Neural cell (in vitro differentiated cells): Measurements from ENCODE around the gene MEPCE. TPM values are rescaled to one million over a fixed set of nuclear protein-coding genes. Genes with fewer than 3 reads are reported as not detected.

Experiments
- H2AFZ ChIP-seq: fragments of 200-600, 300-800 bp; sonication (generic), shearing (Covaris generic); 2 replicates; pipeline ENCODE4 v1.6.0; 2014; ENCODE audit warnings: low read depth, mild to moderate bottlenecking, antibody characterized with exemption, low read length, moderate library complexity
- H3F3A ChIP-seq: fragments of 200-600 bp; shearing (Covaris generic); 2 replicates; pipeline ENCODE4 v1.6.1; 2016; ENCODE audit warnings: mild to moderate bottlenecking, moderate library complexity, mixed read lengths, antibody characterized with exemption, low read length; ENCODE audit not compliant: insufficient read depth, poor library complexity, severe bottlenecking
- H3K27ac ChIP-seq: fragments of 200-600, 300-800 bp; sonication (generic), shearing (Covaris generic); 2 replicates; pipeline ENCODE4 v1.5.1; 2014; ENCODE audit warnings: mild to moderate bottlenecking, low read length, moderate library complexity
- H3K27me3 ChIP-seq: fragments of 300-800, 200-600 bp; sonication (generic), shearing (Covaris generic); 2 replicates; pipeline ENCODE4 v1.6.0; 2014; ENCODE audit warnings: mild to moderate bottlenecking, low read depth, low read length, moderate library complexity; ENCODE audit not compliant: insufficient read depth
- H3K36me3 ChIP-seq: fragments of 300-800, 200-600 bp; sonication (generic), shearing (Covaris generic); 2 replicates; pipeline ENCODE4 v1.5.1; 2014; ENCODE audit warnings: mild to moderate bottlenecking, antibody characterized with exemption, low read length, moderate library complexity; ENCODE audit not compliant: insufficient read depth
- H3K4me2 ChIP-seq: fragments of 300-800, 200-600 bp; sonication (generic), shearing (Covaris generic); 2 replicates; pipeline ENCODE4 v1.6.0; 2014; ENCODE audit warnings: mild to moderate bottlenecking, low read length
- H3K4me3 ChIP-seq: fragments of 300-800, 200-600 bp; sonication (generic), shearing (Covaris generic); 2 replicates; pipeline ENCODE4 v1.5.1; 2014; ENCODE audit warnings: mild to moderate bottlenecking, low read length, moderate library complexity
- H3K79me2 ChIP-seq: fragments of 200-600 bp; shearing (Covaris generic); replicated peaks from 2 replicates; pipeline ENCODE4 v1.6.0; 2014; ENCODE audit warnings: mild to moderate bottlenecking, low read length, moderate library complexity; ENCODE audit not compliant: insufficient read depth
- H3K9ac ChIP-seq: fragments of 300-800, 200-600 bp; sonication (generic), shearing (Covaris generic); 2 replicates; pipeline ENCODE4 v1.6.1; 2016; ENCODE audit warnings: mild to moderate bottlenecking, low read length, mixed read lengths
- H3K9me2 ChIP-seq: fragments of 200-600 bp; shearing (Covaris generic); 2 replicates; pipeline ENCODE4 v1.6.1; 2016; ENCODE audit warnings: mild to moderate bottlenecking, low read length, mixed read lengths; ENCODE audit not compliant: insufficient read depth
- H3K9me3 ChIP-seq: fragments of 200-600, 300-800 bp; sonication (generic), shearing (Covaris generic); 2 replicates; pipeline ENCODE4 v1.6.1; 2016; ENCODE audit warnings: mild to moderate bottlenecking, mixed run types, low read length, moderate library complexity, mixed read lengths
- H4K20me1 ChIP-seq: fragments of 200-600 bp; shearing (Covaris generic); 2 replicates; pipeline ENCODE4 v1.6.1; 2016; ENCODE audit warnings: mild to moderate bottlenecking, mixed run types; ENCODE audit not compliant: insufficient read depth
- CTCF ChIP-seq: fragments of 450-650 bp; IDR thresholded peaks from 2 replicates; pipeline ENCODE4 v1.5.1; 2014; ENCODE audit warnings: antibody characterized with exemption, mild to moderate bottlenecking, moderate library complexity; ENCODE audit not compliant: poor library complexity, severe bottlenecking
- EP300 ChIP-seq: fragments of 450-650 bp; conservative IDR thresholded peaks from 2 replicates; pipeline ENCODE4 v1.6.1; 2014; ENCODE audit warnings: antibody characterized with exemption, mild to moderate bottlenecking, moderate library complexity; ENCODE audit not compliant: poor library complexity, severe bottlenecking
- EZH2 ChIP-seq: fragments of 200-600, 300-800 bp; shearing (Covaris generic), sonication (generic); IDR thresholded peaks from 2 replicates; pipeline ENCODE4 v1.6.1; 2014; ENCODE audit warnings: antibody characterized with exemption, low read length, borderline replicate concordance, mild to moderate bottlenecking; ENCODE audit not compliant: insufficient read depth, poor library complexity, severe bottlenecking
- MXI1 ChIP-seq: fragments of 450-650 bp; conservative IDR thresholded peaks from 2 replicates; pipeline ENCODE4 v1.6.1; 2014; ENCODE audit warnings: antibody characterized with exemption, mild to moderate bottlenecking; ENCODE audit not compliant: poor library complexity, severe bottlenecking
- POLR2AphosphoS5 ChIP-seq: IDR thresholded peaks from 2 replicates; pipeline ENCODE4 v1.6.1; 2012
- RAD21 ChIP-seq: fragments of 450-650 bp; conservative IDR thresholded peaks from 2 replicates; pipeline ENCODE4 v1.6.1; 2014; ENCODE audit warnings: antibody characterized with exemption, mild to moderate bottlenecking, moderate library complexity
- REST ChIP-seq: IDR thresholded peaks from 2 replicates; pipeline ENCODE4 v1.6.1; 2012; ENCODE audit warnings: borderline replicate concordance
- SMC3 ChIP-seq: fragments of 450-650 bp; conservative IDR thresholded peaks from 2 replicates; pipeline ENCODE4 v1.6.1; 2014; ENCODE audit warnings: antibody characterized with exemption, mild to moderate bottlenecking, moderate library complexity; ENCODE audit not compliant: poor library complexity
- TAF1 ChIP-seq: IDR thresholded peaks from 2 replicates; pipeline ENCODE4 v1.6.1; 2012; ENCODE audit warnings: low read depth
- polyA plus RNA-seq: library from polyadenylated mRNA; depleted of rRNA; stranded (reverse); fragments of >200 nt; gene quantifications from 2 replicates; pipeline ENCODE4 v1.2.3, GENCODE V29; 2014

The MEPCE gene
- polyA plus RNA-seq, 1 donor from 2014 or later, result 15.0 TPM

GRCh38 chr7:100400656-100401055 is 29.0 kb upstream of the MEPCE start:
- TF ChIP-seq RAD21 (peak; percentile 32), CTCF (peak; percentile 36), EZH2 (no peak)
- H3K79me2 ChIP-seq, result no peaks in the 10 kb centered on the region
- no peaks in the 10 kb centered on the region for H3F3A ChIP-seq
- no peak overlapping the region for H3K9ac ChIP-seq
- no peak overlapping the region for H3K4me2 ChIP-seq
- H3K27me3 ChIP-seq, result no peaks in the 10 kb centered on the region
- H4K20me1 ChIP-seq, result no peaks in the 10 kb centered on the region
- no peaks in the 10 kb centered on the region for H3K36me3 ChIP-seq
- no peaks in the 10 kb centered on the region for H3K9me2 ChIP-seq
- H3K4me3 ChIP-seq, result no peak overlapping the region
- H3K27ac ChIP-seq, result no peak overlapping the region
- H2AFZ ChIP-seq, result no peak overlapping the region
- no peaks in the 10 kb centered on the region for H3K9me3 ChIP-seq

DNA sequence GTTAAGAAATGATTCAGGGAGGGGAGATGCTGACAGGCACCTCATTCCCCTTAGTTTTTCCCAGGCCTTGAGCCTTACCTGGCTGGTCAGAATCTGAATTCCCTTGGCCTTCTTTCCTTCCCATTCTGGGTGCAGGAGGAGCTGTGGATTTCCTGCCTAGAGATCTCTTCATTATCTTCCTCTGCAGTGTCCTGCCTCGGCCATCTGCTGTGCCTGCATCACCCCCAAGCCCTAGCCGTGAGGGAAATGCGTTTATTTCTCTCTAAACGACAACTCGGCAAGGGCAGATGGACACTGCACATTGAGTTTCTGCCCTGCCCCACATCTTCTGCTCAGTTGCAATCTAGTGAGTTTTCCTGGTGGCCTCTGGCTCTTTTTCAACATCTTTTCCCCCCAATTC is 27.8 kb upstream of the MEPCE start:
- no peaks in the 10 kb centered on the region for H3F3A ChIP-seq
- no peak overlapping the region for H3K27ac ChIP-seq
- TF ChIP-seq TAF1 (no peak), EP300 (no peak), SMC3 (no peak), MXI1 (no peak), EZH2 (no peak)
- no peaks in the 10 kb centered on the region for H3K9me3 ChIP-seq
- H3K79me2 ChIP-seq, result no peaks in the 10 kb centered on the region
- H3K4me3 ChIP-seq, result no peak overlapping the region
- H4K20me1 ChIP-seq, result no peaks in the 10 kb centered on the region
- H3K9me2 ChIP-seq, result no peaks in the 10 kb centered on the region
- H3K9ac ChIP-seq, result no peak overlapping the region
- no peaks in the 10 kb centered on the region for H3K36me3 ChIP-seq
- no peak overlapping the region for H3K4me2 ChIP-seq
- no peaks in the 10 kb centered on the region for H3K27me3 ChIP-seq
- H2AFZ ChIP-seq, result no peak overlapping the region

DNA sequence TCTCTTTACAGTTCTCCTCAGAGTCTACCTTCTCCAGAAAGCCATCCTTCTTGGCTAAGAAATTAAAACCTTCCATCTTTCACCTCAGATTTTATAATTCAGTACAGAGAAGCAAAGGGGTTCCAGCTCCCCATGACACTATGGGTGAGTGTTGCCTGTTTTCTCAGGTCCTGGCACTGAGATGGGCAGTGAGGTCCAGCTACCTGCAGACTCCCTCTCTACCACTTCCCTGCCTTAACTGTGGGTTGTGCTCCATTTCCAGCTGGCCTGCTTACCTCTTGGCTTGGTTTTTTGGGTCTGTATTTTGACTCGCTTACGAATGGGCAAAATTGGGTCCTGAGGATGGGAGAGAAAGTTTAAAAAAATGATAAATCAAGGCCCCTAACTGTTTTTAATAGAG is 27.4 kb upstream of the MEPCE start:
- Histone ChIP-seq H4K20me1 (no peaks in the 10 kb centered on the region), H3K27me3 (no peaks in the 10 kb centered on the region), H3K9me3 (no peaks in the 10 kb centered on the region), H3K9me2 (no peaks in the 10 kb centered on the region), H2AFZ (no peak overlapping the region), H3K79me2 (no peaks in the 10 kb centered on the region), H3F3A (no peaks in the 10 kb centered on the region), H3K4me3 (no peak overlapping the region), H3K4me2 (no peak overlapping the region), H3K27ac (no peak overlapping the region), H3K36me3 (no peaks in the 10 kb centered on the region), H3K9ac (no peak overlapping the region)
- TF ChIP-seq RAD21 (no peak), TAF1 (no peak), EZH2 (no peak), SMC3 (no peak), POLR2AphosphoS5 (no peak), CTCF (no peak), MXI1 (no peak), EP300 (no peak), REST (no peak)
